Heart right ventricle (tissue), 16 donors: ENCODE data around the gene NAT9. TPM values are rescaled to one million over a fixed set of nuclear protein-coding genes. Genes with fewer than 3 reads are reported as not detected.

Source experiments
- ATAC-seq, 8 donors: fragments of 200-7000 bp; cut with Tn5 transposase; one replicate each; pipeline ENCODE4 v1.9.1; 2020; ENCODE audit warnings: mild to moderate bottlenecking in 8 of 8, moderate library complexity in 8 of 8, moderate number of reproducible peaks in 1 of 8
- DNase-seq, 2 donors: peaks; one replicate each; pipeline ENCODE4 v3.0.0-alpha.2; 2020
- H3K27ac ChIP-seq, 10 donors: fragments of 200-600 bp; sonication (generic) in 2 of 10; one replicate each; pipeline versions ENCODE4 v1.5.0 to v1.8.0; 2020 to 2022; ENCODE audit warnings: mild to moderate bottlenecking in 3 of 10
- H3K27me3 ChIP-seq, 7 donors: fragments of 200-600 bp; one replicate each; pipeline ENCODE4 v1.8.0; 2021 to 2022; ENCODE audit warnings: mild to moderate bottlenecking in 2 of 7
- H3K36me3 ChIP-seq, 9 donors: fragments of 200-600 bp; sonication (generic) in 1 of 9; one replicate each; pipeline versions ENCODE4 v1.5.0 to v1.8.0; 2020 to 2022; ENCODE audit warnings: mild to moderate bottlenecking in 2 of 9
- H3K4me1 ChIP-seq, 9 donors: fragments of 200-600 bp; sonication (generic) in 1 of 9; one replicate each; pipeline versions ENCODE4 v1.5.0 to v1.8.0; 2020 to 2022; ENCODE audit warnings: mild to moderate bottlenecking in 4 of 9
- H3K4me3 ChIP-seq, 10 donors: fragments of 200-600 bp; sonication (generic) in 2 of 10; one replicate each; pipeline versions ENCODE4 v1.5.0 to v1.8.0; 2020 to 2022; ENCODE audit warnings: mild to moderate bottlenecking in 7 of 10, moderate library complexity in 2 of 10
- H3K9me3 ChIP-seq, 11 donors: fragments of 200-600 bp in 10 of 11; sonication (generic) in 2 of 11; one replicate each; pipeline versions ENCODE4 v1.5.0 to v1.8.0; 2013 to 2022; ENCODE audit warnings: mild to moderate bottlenecking in 2 of 11, control low read depth in 1 of 11, moderate library complexity in 1 of 11
- CTCF ChIP-seq, 9 donors: fragments of 200-600 bp; sonication (generic) in 2 of 9; IDR thresholded peaks; one replicate each; pipeline versions ENCODE4 v1.5.0 to v1.8.0; 2021 to 2022; ENCODE audit warnings: antibody characterized with exemption in 9 of 9, mild to moderate bottlenecking in 5 of 9, moderate library complexity in 1 of 9
- WGBS, 2 donors: extraction: QIAGEN DNeasy Blood & Tissue Kit; methylation state at CpG; one replicate each; pipeline ENCODE4 v1.1.7; 2013; ENCODE audit warnings: inconsistent platforms in 1 of 2; 5-methylcytosine and 5-hydroxymethylcytosine counted together
- intact Hi-C, 10 donors: fragments of 100-400 bp; cut with DNase I; formaldehyde crosslinking; loops; one replicate each; pipeline versions ENCODE4 v1.11.1 to v1.14.2; 2022
- polyA plus RNA-seq, 2 donors: library from polyadenylated mRNA; stranded (reverse); fragments of 200-250 nt; gene quantifications; one replicate each; pipeline ENCODE4 v1.2.3, GENCODE V29; 2013
- total RNA-seq, 10 donors: library from RNA; stranded (reverse); fragmentation: NEBNext Ultra II Directional in 3 of 10; extraction: Animal tissue kit (Norgen Biotek cat#: 25700) in 3 of 10; gene quantifications; one replicate each; pipeline versions ENCODE4 v1.2.1 to v1.2.4, GENCODE V29; 2021 to 2023
- donor health status: Arrhythmogenic right ventricular cardiomyopathy.
- donor health status: ischemic (EF 13 %, LVEDD 7.1; RV severe dilation, severe dysfunction).
- donor health status: healthy with polysubstance abuse.
- donor health status: DM: no; HTN: yes; CAD: no.
- donor health status: DM: no; HTN: no; CAD: no.
- donor health status: ischemic (EF 25% LVEDD 6.9; RV normal size, moderate dysfunction).
- donor health status: ischemic (EF 25% LVEDD 5.7; RV mildly dilated, moderate dysfunction).
- donor health status: healthy.
- donor health status: DM: yes; HTN: yes; CAD: no.
- donor health status: Ischemic cardiomyopathy.
- donor health status: ischemic (EF 35%, LVEDD 5.7; RV mildly dilated, moderate dysfunction).
- donor health status: nonischemic (EF 11% LVEDD 7.7; RV severe dilation, severe dysfunction).
- donor health status: DM: yes; HTN: yes; CAD: no.
- donor health status: PGD.
- donor health status: ischemic (EF 29% LVEDD 5.4; RV normal size, mild dysfunction).
- donor health status: nonischemic (EF 23%, LVEDD 6.1; RV moderate dilation, normal function).

The NAT9 gene
- total and polyA plus RNA-seq, 12 donors: 10.6 to 42.9 (median 17.1) TPM

GRCh38 chr17:74746376-74746775, 29.8 kb downstream of the NAT9 start:
- H3K36me3 ChIP-seq: no peaks in the 10 kb centered on the region
- TF ChIP-seq CTCF (IDR thresholded peaks at IDR 0.05): no peak
- H3K27ac ChIP-seq: peak overlapping the region in 4 of 10 donors; percentile 9 to 92 (median 82)
- no peak for DNase-seq
- H3K9me3 ChIP-seq: no peaks in the 10 kb centered on the region
- H3K4me3 ChIP-seq: no peak overlapping the region
- intact Hi-C loops: loop anchor here in 4 of 10 donors (5.0 to 10.0 kb wide), 4 partner anchors 36 to 542 kb away; partner anchors contain the start of gene RPL38 (in 1 of the 4)
- 85 to 87% methylated on average over 5 of the region's 5 CpGs for WGBS, 2 donors
- ATAC-seq: no peak
- H3K27me3 ChIP-seq: peaks cover 0 to 6% (median 0%) of the 10 kb centered on the region in 7 donors
- peaks cover 7 to 88% (median 59%) of the 10 kb centered on the region in 9 donors for H3K4me1 ChIP-seq

DNA sequence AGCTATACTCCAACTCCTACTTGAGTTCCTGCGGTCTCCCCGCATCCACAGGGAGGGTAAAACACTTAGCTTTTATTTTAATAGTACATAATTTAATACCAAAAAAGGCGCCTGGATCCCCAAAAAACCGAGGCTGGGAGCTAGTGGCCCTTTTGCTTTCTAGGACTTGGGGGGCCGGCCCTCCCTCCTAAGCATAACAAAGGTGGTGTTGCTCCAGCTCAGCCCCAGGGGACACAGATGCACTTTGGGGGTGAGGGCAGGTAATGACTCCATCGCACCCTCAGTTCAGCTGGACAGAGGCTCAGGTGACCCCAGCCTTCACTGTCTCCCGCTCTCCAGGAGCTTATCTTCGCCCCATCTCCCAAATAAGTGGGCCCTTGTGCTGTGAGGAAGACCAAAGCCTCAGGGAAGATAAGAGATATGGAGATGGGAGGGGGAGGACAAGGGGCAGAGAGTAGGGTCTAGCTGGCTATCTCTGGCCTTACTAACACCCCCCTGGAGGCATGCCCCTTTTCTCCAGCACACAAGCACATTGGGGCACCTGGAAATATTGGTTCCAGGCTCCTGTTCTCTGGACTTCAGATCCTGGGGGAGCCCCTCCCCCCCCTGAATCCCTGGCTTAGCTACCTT, 30.5 kb downstream of the NAT9 start:
- intact Hi-C loops: loop anchor here in 8 of 10 donors (1.0 to 10.0 kb wide), 8 partner anchors 23 to 541 kb away; partner anchors contain the start of gene RPL38 (in 1 of the 8)

DNA sequence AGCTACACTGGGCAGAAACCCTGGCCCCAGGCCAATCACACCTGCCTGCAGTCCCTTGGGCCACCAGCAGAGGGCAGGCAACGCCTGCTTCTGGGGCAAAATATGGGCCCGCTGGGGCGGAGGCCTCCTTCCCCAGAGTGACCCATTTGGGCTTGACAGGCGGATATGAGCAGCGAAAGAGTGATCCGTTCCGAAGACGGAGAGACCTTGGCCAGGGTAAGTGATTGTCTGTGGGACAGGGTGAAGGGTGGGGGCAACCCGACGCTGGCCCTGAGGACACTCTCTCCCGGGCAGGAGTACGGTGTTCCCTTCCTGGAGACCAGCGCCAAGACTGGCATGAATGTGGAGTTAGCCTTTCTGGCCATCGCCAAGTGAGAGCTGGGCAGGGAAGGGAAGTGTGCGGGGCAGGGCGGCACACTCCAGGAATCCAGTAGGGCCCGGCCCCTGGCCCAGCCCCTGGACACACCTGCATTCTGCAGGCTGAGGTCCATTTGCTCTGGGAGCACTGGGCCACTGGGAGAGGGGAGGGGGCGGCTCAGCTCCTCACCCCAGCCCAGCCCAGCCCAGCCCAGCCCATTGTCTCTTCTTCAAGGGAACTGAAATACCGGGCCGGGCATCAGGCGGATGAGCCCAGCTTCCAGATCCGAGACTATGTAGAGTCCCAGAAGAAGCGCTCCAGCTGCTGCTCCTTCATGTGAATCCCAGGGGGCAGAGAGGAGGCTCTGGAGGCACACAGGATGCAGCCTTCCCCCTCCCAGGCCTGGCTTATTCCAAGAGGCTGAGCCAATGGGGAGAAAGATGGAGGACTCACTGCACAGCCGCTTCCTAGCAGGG, 31.2 kb downstream of the NAT9 start:
- no peaks in the 10 kb centered on the region for H3K9me3 ChIP-seq
- intact Hi-C loops: loop anchor here in 9 of 10 donors (1.0 to 10.0 kb wide), 10 partner anchors 24 to 540 kb away; partner anchors contain the start of gene RPL38 (in 1 of the 9)
- peaks cover 4 to 88% (median 46%) of the 10 kb centered on the region in 9 donors for H3K4me1 ChIP-seq
- no peaks in the 10 kb centered on the region for H3K36me3 ChIP-seq
- WGBS, 2 donors: 33 to 34% methylated on average over 24 of the region's 24 CpGs
- H3K4me3 ChIP-seq: peak overlapping the region in 9 of 10 donors; percentile 3 to 45 (median 36)
- H3K27ac ChIP-seq: peak overlapping the region in 9 of 10 donors; percentile 17 to 83 (median 58)
- peak; percentile 98 to 100 (median 100) for TF ChIP-seq CTCF (IDR thresholded peaks at IDR 0.05)
- DNase-seq (peak; percentile 85 to 87), ATAC-seq (peak; percentile 13 to 66 (median 40))
- peaks cover 0 to 21% (median 13%) of the 10 kb centered on the region in 7 donors for H3K27me3 ChIP-seq

More for the DNA sequence above, 30.5 kb downstream of the NAT9 start:
- WGBS, 2 donors: 84 to 87% methylated on average over 8 of the region's 8 CpGs
- Histone ChIP-seq H3K27ac (peak overlapping the region in 6 of 10 donors; percentile 15 to 83 (median 53)), H3K9me3 (no peaks in the 10 kb centered on the region), H3K4me1 (peaks cover 7 to 88% (median 52%) of the 10 kb centered on the region in 9 donors), H3K4me3 (no peak overlapping the region), H3K36me3 (no peaks in the 10 kb centered on the region), H3K27me3 (peaks cover 0 to 13% (median 7%) of the 10 kb centered on the region in 7 donors)
- DNase-seq (no peak), ATAC-seq (no peak)
- no peak for TF ChIP-seq CTCF (IDR thresholded peaks at IDR 0.05)

GRCh38 chr17:74744349-74744713, 31.8 kb downstream of the NAT9 start:
- no peak for ATAC-seq
- WGBS, 2 donors: 51 to 54% methylated on average over 2 of the region's 2 CpGs
- no peak for TF ChIP-seq CTCF (IDR thresholded peaks at IDR 0.05)
- Histone ChIP-seq H3K36me3 (no peaks in the 10 kb centered on the region), H3K27ac (peak overlapping the region in 3 of 10 donors; percentile 55 to 74 (median 73)), H3K27me3 (peaks cover 0 to 27% (median 19%) of the 10 kb centered on the region in 7 donors), H3K4me1 (peaks cover 4 to 87% (median 40%) of the 10 kb centered on the region in 9 donors), H3K9me3 (no peaks in the 10 kb centered on the region), H3K4me3 (peak overlapping the region in 3 of 10 donors; percentile 34 to 44 (median 38))
- DNase-seq: no peak
- intact Hi-C loops: loop anchor here in 8 of 10 donors (1.0 to 10.0 kb wide), 10 partner anchors 24 to 540 kb away; partner anchors contain the start of gene RPL38 (in 1 of the 8)
